SU-DHL-6 (cell line): Measurements from ENCODE around the gene RNGTT.

Experiments used
- H2AFZ ChIP-seq: fragments of 200-600 bp; sonication (generic); 2 replicates; pipeline ENCODE4 v1.6.1; 2014; ENCODE audit warnings: low read depth, mild to moderate bottlenecking, moderate library complexity, mixed read lengths, antibody characterized with exemption, low read length; ENCODE audit not compliant: severe bottlenecking
- H3F3A ChIP-seq: fragments of 200-600 bp; shearing (Covaris generic); 2 replicates; pipeline ENCODE4 v1.6.0; 2016; ENCODE audit warnings: antibody characterized with exemption, mild to moderate bottlenecking; ENCODE audit not compliant: insufficient read depth
- H3K27ac ChIP-seq: fragments of 200-600 bp; sonication (generic); 2 replicates; pipeline ENCODE4 v1.5.1; 2016; ENCODE audit warnings: low read depth, mild to moderate bottlenecking, low read length, moderate library complexity, mixed read lengths
- H3K27me3 ChIP-seq: fragments of 200-600 bp; sonication (generic), shearing (Covaris generic); 2 replicates; pipeline ENCODE4 v1.6.0; 2014; ENCODE audit warnings: mild to moderate bottlenecking, low read length
- H3K36me3 ChIP-seq: fragments of 200-600 bp; sonication (generic); 2 replicates; pipeline ENCODE4 v1.6.1; 2014; ENCODE audit warnings: mild to moderate bottlenecking, low read length, mixed read lengths
- H3K4me2 ChIP-seq: fragments of 300-600, 200-600 bp; shearing (Covaris generic), sonication (generic); 2 replicates; pipeline ENCODE4 v1.6.0; 2014; ENCODE audit warnings: low read length, low read depth, mild to moderate bottlenecking; ENCODE audit not compliant: poor library complexity, severe bottlenecking
- H3K4me3 ChIP-seq: fragments of 200-600 bp; sonication (generic); 2 replicates; pipeline ENCODE4 v1.5.1; 2014; ENCODE audit warnings: antibody characterized with exemption, low read length, mild to moderate bottlenecking, mixed read lengths; ENCODE audit not compliant: insufficient read depth, poor library complexity, severe bottlenecking
- H3K79me2 ChIP-seq: fragments of 200-600 bp; sonication (generic); 2 replicates; pipeline ENCODE4 v1.6.1; 2014; ENCODE audit warnings: mild to moderate bottlenecking, low read length, moderate library complexity; ENCODE audit not compliant: insufficient read depth
- H3K9ac ChIP-seq: fragments of 200-600 bp; sonication (generic); 2 replicates; pipeline ENCODE4 v1.7.0; 2014; ENCODE audit warnings: mild to moderate bottlenecking, low read length
- H3K9me2 ChIP-seq: fragments of 200-600 bp; sonication (generic); replicated peaks from 2 replicates; pipeline ENCODE4 v1.6.1; 2014; ENCODE audit warnings: low read length; ENCODE audit not compliant: insufficient read depth
- H3K9me3 ChIP-seq: fragments of 200-600 bp; sonication (generic); 2 replicates; pipeline ENCODE4 v1.6.1; 2014; ENCODE audit warnings: low read length, mixed read lengths; ENCODE audit not compliant: insufficient read depth
- H4K20me1 ChIP-seq: fragments of 200-600 bp; sonication (generic); 2 replicates; pipeline ENCODE4 v1.6.1; 2014; ENCODE audit warnings: low read depth, mild to moderate bottlenecking, antibody characterized with exemption, low read length, moderate library complexity, mixed read lengths
- EZH2phosphoT487 ChIP-seq: fragments of 200-600 bp; sonication (generic), shearing (Covaris generic); conservative IDR thresholded peaks from 2 replicates; pipeline ENCODE4 v1.6.1; 2018; ENCODE audit warnings: mild to moderate bottlenecking, antibody characterized with exemption, low read length, moderate library complexity, mixed read lengths
- TF ChIP-seq, protein P1 (sequence below): fragments of 200-600 bp; sonication (generic); IDR thresholded peaks from one replicate; pipeline ENCODE4 v1.5.1; 2017; ENCODE audit warnings: antibody characterized with exemption, mild to moderate bottlenecking, low read length, moderate library complexity; ENCODE audit not compliant: insufficient read depth, poor library complexity, severe bottlenecking

The RNGTT gene

GRCh38 chr6:88806728-88807127 lies 156.7 kb downstream of the RNGTT start:
- Histone ChIP-seq H4K20me1 (no peaks in the 10 kb centered on the region), H3K9ac (no peak overlapping the region), H3K27me3 (no peaks in the 10 kb centered on the region), H3K27ac (no peak overlapping the region), H3K4me2 (no peak overlapping the region), H3K9me2 (no peaks in the 10 kb centered on the region), H3K4me3 (no peak overlapping the region), H2AFZ (no peak overlapping the region), H3K79me2 (0 out of 2 replicates have a peak, but pooled peaks cover 4% of the 10 kb centered on the region), H3F3A (no peaks in the 10 kb centered on the region), H3K36me3 (peaks cover 11% of the 10 kb centered on the region), H3K9me3 (no peaks in the 10 kb centered on the region)
- TF ChIP-seq EZH2phosphoT487, result no peak
- TF ChIP-seq, protein P1, sequence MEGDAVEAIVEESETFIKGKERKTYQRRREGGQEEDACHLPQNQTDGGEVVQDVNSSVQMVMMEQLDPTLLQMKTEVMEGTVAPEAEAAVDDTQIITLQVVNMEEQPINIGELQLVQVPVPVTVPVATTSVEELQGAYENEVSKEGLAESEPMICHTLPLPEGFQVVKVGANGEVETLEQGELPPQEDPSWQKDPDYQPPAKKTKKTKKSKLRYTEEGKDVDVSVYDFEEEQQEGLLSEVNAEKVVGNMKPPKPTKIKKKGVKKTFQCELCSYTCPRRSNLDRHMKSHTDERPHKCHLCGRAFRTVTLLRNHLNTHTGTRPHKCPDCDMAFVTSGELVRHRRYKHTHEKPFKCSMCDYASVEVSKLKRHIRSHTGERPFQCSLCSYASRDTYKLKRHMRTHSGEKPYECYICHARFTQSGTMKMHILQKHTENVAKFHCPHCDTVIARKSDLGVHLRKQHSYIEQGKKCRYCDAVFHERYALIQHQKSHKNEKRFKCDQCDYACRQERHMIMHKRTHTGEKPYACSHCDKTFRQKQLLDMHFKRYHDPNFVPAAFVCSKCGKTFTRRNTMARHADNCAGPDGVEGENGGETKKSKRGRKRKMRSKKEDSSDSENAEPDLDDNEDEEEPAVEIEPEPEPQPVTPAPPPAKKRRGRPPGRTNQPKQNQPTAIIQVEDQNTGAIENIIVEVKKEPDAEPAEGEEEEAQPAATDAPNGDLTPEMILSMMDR, result no peak

DNA sequence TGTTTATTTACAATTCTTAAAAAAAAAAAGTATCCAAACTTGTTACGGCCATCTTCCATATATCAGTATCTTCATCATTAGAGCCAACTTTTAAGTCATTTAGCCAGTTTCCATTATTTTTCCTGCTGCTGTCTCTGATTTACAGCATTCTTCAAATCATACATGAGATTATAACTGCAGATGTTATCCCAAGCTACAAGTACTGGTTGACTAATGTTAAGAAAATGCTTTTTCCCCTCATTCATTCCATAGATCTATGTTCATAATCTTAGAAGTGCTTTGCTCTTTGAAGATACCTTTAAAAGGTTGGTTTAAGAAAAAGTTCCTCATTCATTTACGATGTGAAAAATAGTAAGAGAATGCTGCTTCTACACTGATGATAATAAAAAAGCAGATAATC lies 158.7 kb downstream of the RNGTT start:
- no peak overlapping the region for H3K27ac ChIP-seq
- H3F3A ChIP-seq, result no peaks in the 10 kb centered on the region

GRCh38 chr6:88785478-88785877 lies 177.9 kb downstream of the RNGTT start:
- H3K4me2 ChIP-seq, result no peak overlapping the region
- H3K27me3 ChIP-seq, result no peaks in the 10 kb centered on the region
- H4K20me1 ChIP-seq, result no peaks in the 10 kb centered on the region
- no peaks in the 10 kb centered on the region for H3K9me3 ChIP-seq
- H3F3A ChIP-seq, result peaks cover 19% of the 10 kb centered on the region; the same call in 1 of the 2 replicates
- no peak overlapping the region for H3K4me3 ChIP-seq
- H3K9ac ChIP-seq, result no peak overlapping the region
- no peak for TF ChIP-seq EZH2phosphoT487
- TF ChIP-seq, protein P1, result no peak
- no peak overlapping the region for H3K27ac ChIP-seq
- H3K79me2 ChIP-seq, result peaks cover 2% of the 10 kb centered on the region; the same call in 1 of the 2 replicates
- H3K36me3 ChIP-seq, result peaks cover 2% of the 10 kb centered on the region; the same call in 1 of the 2 replicates
- no peaks in the 10 kb centered on the region for H3K9me2 ChIP-seq
- no peak overlapping the region for H2AFZ ChIP-seq

More for the DNA sequence above, 158.7 kb downstream of the RNGTT start:
- Histone ChIP-seq H2AFZ (no peak overlapping the region), H3K4me3 (no peak overlapping the region), H3K36me3 (peaks cover 18% of the 10 kb centered on the region), H3K9me3 (no peaks in the 10 kb centered on the region), H4K20me1 (no peaks in the 10 kb centered on the region), H3K9ac (no peak overlapping the region), H3K4me2 (no peak overlapping the region), H3K9me2 (no peaks in the 10 kb centered on the region), H3K27me3 (no peaks in the 10 kb centered on the region), H3K79me2 (0 out of 2 replicates have a peak, but pooled peaks cover 4% of the 10 kb centered on the region)
- no peak for TF ChIP-seq EZH2phosphoT487
- TF ChIP-seq, protein P1, result no peak
